Heart right ventricle (tissue), 16 donors: ENCODE data around the gene MAPK8IP3. TPM values are rescaled to one million over a fixed set of nuclear protein-coding genes. Genes with fewer than 3 reads are reported as not detected.

Experiments used
- ATAC-seq, 8 donors: fragments of 200-7000 bp; cut with Tn5 transposase; one replicate each; pipeline ENCODE4 v1.9.1; 2020; ENCODE audit warnings: mild to moderate bottlenecking in 8 of 8, moderate library complexity in 8 of 8, moderate number of reproducible peaks in 1 of 8
- DNase-seq, 2 donors: peaks; one replicate each; pipeline ENCODE4 v3.0.0-alpha.2; 2020
- H3K27ac ChIP-seq, 10 donors: fragments of 200-600 bp; sonication (generic) in 2 of 10; one replicate each; pipeline versions ENCODE4 v1.5.0 to v1.8.0; 2020 to 2022; ENCODE audit warnings: mild to moderate bottlenecking in 3 of 10
- H3K27me3 ChIP-seq, 7 donors: fragments of 200-600 bp; one replicate each; pipeline ENCODE4 v1.8.0; 2021 to 2022; ENCODE audit warnings: mild to moderate bottlenecking in 2 of 7
- H3K36me3 ChIP-seq, 9 donors: fragments of 200-600 bp; sonication (generic) in 1 of 9; one replicate each; pipeline versions ENCODE4 v1.5.0 to v1.8.0; 2020 to 2022; ENCODE audit warnings: mild to moderate bottlenecking in 2 of 9
- H3K4me1 ChIP-seq, 9 donors: fragments of 200-600 bp; sonication (generic) in 1 of 9; one replicate each; pipeline versions ENCODE4 v1.5.0 to v1.8.0; 2020 to 2022; ENCODE audit warnings: mild to moderate bottlenecking in 4 of 9
- H3K4me3 ChIP-seq, 10 donors: fragments of 200-600 bp; sonication (generic) in 2 of 10; one replicate each; pipeline versions ENCODE4 v1.5.0 to v1.8.0; 2020 to 2022; ENCODE audit warnings: mild to moderate bottlenecking in 7 of 10, moderate library complexity in 2 of 10
- H3K9me3 ChIP-seq, 11 donors: fragments of 200-600 bp in 10 of 11; sonication (generic) in 2 of 11; one replicate each; pipeline versions ENCODE4 v1.5.0 to v1.8.0; 2013 to 2022; ENCODE audit warnings: mild to moderate bottlenecking in 2 of 11, control low read depth in 1 of 11, moderate library complexity in 1 of 11
- CTCF ChIP-seq, 9 donors: fragments of 200-600 bp; sonication (generic) in 2 of 9; IDR thresholded peaks; one replicate each; pipeline versions ENCODE4 v1.5.0 to v1.8.0; 2021 to 2022; ENCODE audit warnings: antibody characterized with exemption in 9 of 9, mild to moderate bottlenecking in 5 of 9, moderate library complexity in 1 of 9
- WGBS, 2 donors: extraction: QIAGEN DNeasy Blood & Tissue Kit; methylation state at CpG; one replicate each; pipeline ENCODE4 v1.1.7; 2013; ENCODE audit warnings: inconsistent platforms in 1 of 2; 5-methylcytosine and 5-hydroxymethylcytosine counted together
- intact Hi-C, 10 donors: fragments of 100-400 bp; cut with DNase I; formaldehyde crosslinking; loops; one replicate each; pipeline versions ENCODE4 v1.11.1 to v1.14.2; 2022
- polyA plus RNA-seq, 2 donors: library from polyadenylated mRNA; stranded (reverse); fragments of 200-250 nt; gene quantifications; one replicate each; pipeline ENCODE4 v1.2.3, GENCODE V29; 2013
- total RNA-seq, 10 donors: library from RNA; stranded (reverse); fragmentation: NEBNext Ultra II Directional in 3 of 10; extraction: Animal tissue kit (Norgen Biotek cat#: 25700) in 3 of 10; gene quantifications; one replicate each; pipeline versions ENCODE4 v1.2.1 to v1.2.4, GENCODE V29; 2021 to 2023
- donor health status: Arrhythmogenic right ventricular cardiomyopathy.
- donor health status: ischemic (EF 13 %, LVEDD 7.1; RV severe dilation, severe dysfunction).
- donor health status: healthy with polysubstance abuse.
- donor health status: DM: no; HTN: yes; CAD: no.
- donor health status: DM: no; HTN: no; CAD: no.
- donor health status: ischemic (EF 25% LVEDD 6.9; RV normal size, moderate dysfunction).
- donor health status: ischemic (EF 25% LVEDD 5.7; RV mildly dilated, moderate dysfunction).
- donor health status: healthy.
- donor health status: DM: yes; HTN: yes; CAD: no.
- donor health status: Ischemic cardiomyopathy.
- donor health status: ischemic (EF 35%, LVEDD 5.7; RV mildly dilated, moderate dysfunction).
- donor health status: nonischemic (EF 11% LVEDD 7.7; RV severe dilation, severe dysfunction).
- donor health status: DM: yes; HTN: yes; CAD: no.
- donor health status: PGD.
- donor health status: ischemic (EF 29% LVEDD 5.4; RV normal size, mild dysfunction).
- donor health status: nonischemic (EF 23%, LVEDD 6.1; RV moderate dilation, normal function).

MAPK8IP3 gene
- total and polyA plus RNA-seq, 12 donors = 31.2 to 126 (median 71.7) TPM

GRCh38 chr16:1751946-1752345 is 46.0 kb downstream of the MAPK8IP3 start:
- 95 to 97% methylated on average over 16 of the region's 16 CpGs for WGBS, 2 donors
- no peak overlapping the region for H3K4me3 ChIP-seq
- no peaks in the 10 kb centered on the region for H3K9me3 ChIP-seq
- H3K27me3 ChIP-seq = no peaks in the 10 kb centered on the region
- H3K4me1 ChIP-seq = no peaks in the 10 kb centered on the region
- DNase-seq = no peak
- ATAC-seq = no peak
- TF ChIP-seq CTCF (IDR thresholded peaks at IDR 0.05) = no peak
- H3K36me3 ChIP-seq = peaks cover 0 to 95% (median 37%) of the 10 kb centered on the region in 9 donors
- intact Hi-C loops = no loop called here
- H3K27ac ChIP-seq = no peak overlapping the region

- intact Hi-C loops = no loop called here
- Histone ChIP-seq H3K27me3 (no peaks in the 10 kb centered on the region), H3K27ac (no peak overlapping the region), H3K36me3 (peaks cover 0 to 96% (median 31%) of the 10 kb centered on the region in 9 donors), H3K4me1 (no peaks in the 10 kb centered on the region), H3K4me3 (no peak overlapping the region), H3K9me3 (no peaks in the 10 kb centered on the region)
- no peak for ATAC-seq
- 95 to 96% methylated on average over 14 of the region's 14 CpGs for WGBS, 2 donors
- TF ChIP-seq CTCF (IDR thresholded peaks at IDR 0.05) = no peak
- DNase-seq = no peak
Observed at GRCh38 chr16:1752853-1753252, 46.9 kb downstream of the MAPK8IP3 start.

- 94 to 97% methylated on average over 12 of the region's 12 CpGs for WGBS, 2 donors
- intact Hi-C loops = no loop called here
- Histone ChIP-seq H3K36me3 (peaks cover 0 to 96% (median 18%) of the 10 kb centered on the region in 9 donors), H3K9me3 (no peaks in the 10 kb centered on the region), H3K27ac (no peak overlapping the region), H3K27me3 (no peaks in the 10 kb centered on the region), H3K4me3 (no peak overlapping the region), H3K4me1 (no peaks in the 10 kb centered on the region)
- no peak for ATAC-seq
- no peak for DNase-seq
- no peak for TF ChIP-seq CTCF (IDR thresholded peaks at IDR 0.05)
Observed at GRCh38 chr16:1754204-1754603, 48.2 kb downstream of the MAPK8IP3 start.

GRCh38 chr16:1757714-1758461 is 51.9 kb downstream of the MAPK8IP3 start:
- Histone ChIP-seq H3K27ac (no peak overlapping the region), H3K4me1 (no peaks in the 10 kb centered on the region), H3K27me3 (no peaks in the 10 kb centered on the region), H3K4me3 (no peak overlapping the region), H3K36me3 (peaks cover 0 to 92% (median 24%) of the 10 kb centered on the region in 9 donors), H3K9me3 (no peaks in the 10 kb centered on the region)
- WGBS, 2 donors = 94 to 96% methylated on average over 37 of the region's 37 CpGs
- ATAC-seq = no peak
- intact Hi-C loops = no loop called here
- TF ChIP-seq CTCF (IDR thresholded peaks at IDR 0.05) = no peak
- no peak for DNase-seq
